Upper lobe of right lung (tissue), 1 donor: Measurements from ENCODE around the gene TBX21. TPM values are rescaled to one million over a fixed set of nuclear protein-coding genes. Genes with fewer than 3 reads are reported as not detected.

Experiments
- ATAC-seq: fragments of 200-7000 bp; cut with Tn5 transposase; one replicate; pipeline ENCODE4 v1.9.1; 2020; ENCODE audit warnings: mild to moderate bottlenecking, moderate library complexity
- DNase-seq: peaks from one replicate; pipeline ENCODE4 v3.0.0-alpha.2; 2020
- H3K27ac ChIP-seq: fragments of 200-600 bp; one replicate; pipeline ENCODE4 v1.8.0; 2022
- H3K27me3 ChIP-seq: fragments of 200-600 bp; one replicate; pipeline ENCODE4 v1.8.0; 2022; ENCODE audit warnings: mild to moderate bottlenecking
- H3K36me3 ChIP-seq: fragments of 200-600 bp; one replicate; pipeline ENCODE4 v1.8.0; 2022
- H3K4me1 ChIP-seq: fragments of 200-600 bp; one replicate; pipeline ENCODE4 v1.8.0; 2022
- H3K4me3 ChIP-seq: fragments of 200-600 bp; one replicate; pipeline ENCODE4 v1.8.0; 2022; ENCODE audit warnings: mild to moderate bottlenecking
- H3K9me3 ChIP-seq: fragments of 200-600 bp; one replicate; pipeline ENCODE4 v1.8.0; 2022
- intact Hi-C: fragments of 100-400 bp; cut with DNase I; formaldehyde crosslinking; loops from one replicate; pipeline ENCODE4 v1.11.0; 2022
- total RNA-seq: library from RNA; stranded (reverse); fragmentation: NEBNext Ultra II Directional; extraction: Animal tissue kit (Norgen Biotek cat#: 25700); gene quantifications from one replicate; pipeline ENCODE4 v1.2.1, GENCODE V29; 2021
- TF ChIP-seq, protein P1 (sequence below): fragments of 200-600 bp; IDR thresholded peaks from one replicate; pipeline ENCODE4 v1.8.0; 2022; ENCODE audit warnings: antibody characterized with exemption
- donor health status: DM: no; HTN: yes; CAD: no; lungs with severe emphysema.

TBX21 gene
- total RNA-seq, 1 donor from 2014 or later = 3.9 TPM

DNA sequence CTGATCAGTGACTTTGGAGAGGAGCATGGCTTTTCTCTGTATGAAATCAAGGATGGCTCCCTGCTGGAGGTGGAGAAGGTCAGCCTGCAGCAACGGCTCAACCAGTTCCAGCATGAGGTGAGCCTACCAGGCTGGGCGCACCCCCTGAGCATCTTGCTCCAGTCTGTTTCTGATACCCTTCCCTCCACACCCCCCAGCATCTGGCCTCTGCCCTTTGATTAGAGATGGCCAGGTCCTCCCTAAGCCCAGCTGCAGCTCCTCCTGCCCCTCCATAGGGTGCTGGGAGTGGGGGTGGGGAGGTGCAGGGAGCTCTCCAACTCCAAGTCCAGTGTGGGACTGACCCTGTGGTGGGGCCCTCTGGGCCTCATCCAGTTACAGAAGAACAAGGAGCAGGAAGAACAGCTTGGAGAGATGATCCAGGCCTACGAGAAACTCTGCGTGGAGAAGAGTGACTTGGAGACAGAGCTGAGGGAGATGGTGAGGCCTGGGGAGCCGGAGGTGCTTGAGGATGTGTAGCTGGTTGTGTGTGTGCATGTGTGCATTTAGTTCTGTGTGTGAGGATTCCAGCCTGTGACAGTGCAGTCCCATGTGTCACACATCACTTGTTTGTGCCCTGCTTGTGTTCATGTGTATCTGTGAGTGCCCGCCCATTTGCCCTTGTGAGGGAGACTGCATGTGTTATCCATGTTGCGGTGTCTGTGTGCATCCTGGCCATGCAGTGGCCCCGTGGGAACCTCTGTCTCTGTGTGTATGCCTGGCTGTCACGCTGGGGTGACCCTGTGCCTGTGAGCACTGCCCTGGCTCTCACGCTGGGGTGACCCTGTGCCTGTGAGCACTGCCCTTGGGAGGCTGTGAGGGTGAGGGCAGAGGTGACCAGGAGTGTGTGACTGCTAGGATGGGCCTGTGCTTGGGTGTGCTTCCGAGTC lies 36.1 kb upstream of the TBX21 start:
- H3K4me3 ChIP-seq = peak overlapping the region; percentile 70
- DNase-seq (peak; percentile 56), ATAC-seq (no peak)

DNA sequence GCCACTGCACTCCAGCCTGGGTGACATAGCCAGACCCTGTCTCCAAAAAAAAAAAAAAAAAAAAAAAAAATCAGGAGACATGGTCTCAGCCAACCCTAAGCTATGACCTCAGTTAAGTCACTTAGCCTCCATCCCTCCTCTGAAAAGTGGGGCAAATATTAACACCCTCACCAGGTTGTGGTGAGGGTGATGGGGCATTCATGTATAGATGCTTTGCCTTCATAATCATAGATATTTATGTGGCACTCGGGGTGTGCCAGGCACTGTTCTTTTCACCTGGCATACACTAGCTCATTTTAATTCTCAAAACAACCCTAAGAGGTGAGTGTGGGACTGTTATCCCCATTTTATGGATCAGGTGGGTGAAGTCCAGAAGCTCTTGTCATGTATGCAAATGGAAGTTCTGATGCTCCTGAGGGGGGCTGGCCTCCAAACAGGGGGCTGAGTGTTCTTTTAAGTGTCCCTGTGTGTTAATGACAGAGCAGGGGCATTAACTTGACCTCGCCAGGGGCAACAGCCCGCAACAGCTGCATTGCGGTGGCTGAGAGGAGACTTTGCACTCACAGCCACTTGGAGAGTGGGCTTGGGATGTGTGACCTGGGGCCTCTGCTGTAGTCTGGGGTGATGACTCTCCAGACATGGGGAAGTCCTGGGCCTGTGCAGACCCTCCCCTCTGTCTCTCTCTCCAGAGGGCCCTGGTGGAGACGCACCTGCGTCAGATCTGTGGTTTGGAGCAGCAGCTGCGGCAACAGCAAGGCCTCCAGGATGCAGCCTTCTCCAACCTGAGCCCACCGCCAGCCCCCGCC lies 34.9 kb upstream of the TBX21 start:
- intact Hi-C loops = no loop called here
- Histone ChIP-seq H3K27me3 (no peaks in the 10 kb centered on the region), H3K36me3 (peaks cover 7% of the 10 kb centered on the region), H3K9me3 (no peaks in the 10 kb centered on the region), H3K27ac (no peak overlapping the region), H3K4me3 (no peak overlapping the region), H3K4me1 (peaks cover 13% of the 10 kb centered on the region)
- DNase-seq (no peak), ATAC-seq (no peak)
- TF ChIP-seq, protein P1, sequence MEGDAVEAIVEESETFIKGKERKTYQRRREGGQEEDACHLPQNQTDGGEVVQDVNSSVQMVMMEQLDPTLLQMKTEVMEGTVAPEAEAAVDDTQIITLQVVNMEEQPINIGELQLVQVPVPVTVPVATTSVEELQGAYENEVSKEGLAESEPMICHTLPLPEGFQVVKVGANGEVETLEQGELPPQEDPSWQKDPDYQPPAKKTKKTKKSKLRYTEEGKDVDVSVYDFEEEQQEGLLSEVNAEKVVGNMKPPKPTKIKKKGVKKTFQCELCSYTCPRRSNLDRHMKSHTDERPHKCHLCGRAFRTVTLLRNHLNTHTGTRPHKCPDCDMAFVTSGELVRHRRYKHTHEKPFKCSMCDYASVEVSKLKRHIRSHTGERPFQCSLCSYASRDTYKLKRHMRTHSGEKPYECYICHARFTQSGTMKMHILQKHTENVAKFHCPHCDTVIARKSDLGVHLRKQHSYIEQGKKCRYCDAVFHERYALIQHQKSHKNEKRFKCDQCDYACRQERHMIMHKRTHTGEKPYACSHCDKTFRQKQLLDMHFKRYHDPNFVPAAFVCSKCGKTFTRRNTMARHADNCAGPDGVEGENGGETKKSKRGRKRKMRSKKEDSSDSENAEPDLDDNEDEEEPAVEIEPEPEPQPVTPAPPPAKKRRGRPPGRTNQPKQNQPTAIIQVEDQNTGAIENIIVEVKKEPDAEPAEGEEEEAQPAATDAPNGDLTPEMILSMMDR = no peak

More for the DNA sequence above, 36.1 kb upstream of the TBX21 start:
- TF ChIP-seq, protein P1 = no peak
- H3K27me3 ChIP-seq = no peaks in the 10 kb centered on the region
- no peak overlapping the region for H3K27ac ChIP-seq
- peaks cover 7% of the 10 kb centered on the region for H3K36me3 ChIP-seq
- peaks cover 20% of the 10 kb centered on the region for H3K4me1 ChIP-seq
- H3K9me3 ChIP-seq = no peaks in the 10 kb centered on the region
- intact Hi-C loops = no loop called here

DNA sequence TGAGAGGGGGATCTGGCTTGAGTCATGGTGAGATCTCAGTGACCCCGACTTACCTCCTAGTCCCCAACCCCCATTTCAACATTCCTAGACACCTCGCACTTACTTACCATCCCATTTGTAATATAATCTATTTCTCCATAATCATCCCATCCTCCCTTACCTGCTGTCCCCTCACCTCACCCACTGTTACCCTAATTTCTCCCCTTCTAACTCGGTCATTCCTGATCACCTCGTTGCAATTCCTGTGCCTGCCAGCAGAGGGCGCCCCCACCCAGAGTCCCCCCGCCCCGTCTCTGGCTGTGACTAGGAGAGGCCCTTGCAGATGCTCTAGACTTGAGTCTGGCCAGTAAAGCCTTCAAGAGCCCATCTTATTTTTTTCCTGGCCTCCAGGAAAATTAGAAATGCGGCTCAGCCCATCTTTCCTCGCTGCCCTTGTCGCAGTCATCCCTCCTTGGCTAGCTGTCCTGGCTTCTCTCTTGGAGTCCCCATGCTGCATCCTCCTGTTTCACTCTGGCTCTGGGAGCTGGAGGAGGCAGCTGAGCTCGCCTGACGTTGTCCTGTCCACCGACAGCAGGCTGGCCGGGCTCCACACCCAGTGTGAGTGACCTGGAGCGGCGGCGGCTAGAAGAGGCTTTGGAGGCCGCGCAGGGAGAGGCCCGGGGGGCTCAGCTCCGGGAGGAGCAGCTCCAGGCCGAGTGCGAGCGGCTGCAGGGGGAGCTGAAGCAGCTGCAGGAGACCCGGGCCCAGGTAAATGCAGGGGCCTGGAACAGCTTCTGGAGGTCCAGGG lies 34.1 kb upstream of the TBX21 start:
- DNase-seq = peak; percentile 83
- intact Hi-C loops = no loop called here
- ATAC-seq = peak; percentile 52
- H3K4me3 ChIP-seq = no peak overlapping the region
- peaks cover 15% of the 10 kb centered on the region for H3K4me1 ChIP-seq
- no peaks in the 10 kb centered on the region for H3K9me3 ChIP-seq
- H3K27me3 ChIP-seq = no peaks in the 10 kb centered on the region
- no peak overlapping the region for H3K27ac ChIP-seq
- TF ChIP-seq, protein P1 = peak; percentile 98
- peaks cover 7% of the 10 kb centered on the region for H3K36me3 ChIP-seq

DNA sequence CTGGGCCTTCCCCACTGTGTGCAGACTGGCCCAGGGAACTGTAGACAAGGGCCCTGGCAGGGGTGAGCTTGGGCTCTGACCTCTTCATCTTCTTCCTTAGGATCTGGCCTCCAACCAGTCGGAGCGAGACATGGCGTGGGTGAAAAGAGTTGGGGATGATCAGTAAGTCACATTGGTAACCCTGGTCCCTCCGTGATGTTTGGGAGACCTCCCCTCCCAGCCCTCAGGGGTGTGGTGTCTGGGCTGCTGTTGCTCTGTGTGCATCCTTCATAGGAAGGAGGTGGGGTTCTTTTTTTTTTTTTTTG lies 33.5 kb upstream of the TBX21 start:
- ATAC-seq (no peak), DNase-seq (peak; percentile 40)
- intact Hi-C loops = no loop called here

More for the DNA sequence above, 33.5 kb upstream of the TBX21 start:
- peaks cover 7% of the 10 kb centered on the region for H3K36me3 ChIP-seq
- H3K4me3 ChIP-seq = no peak overlapping the region
- no peaks in the 10 kb centered on the region for H3K9me3 ChIP-seq
- H3K4me1 ChIP-seq = peaks cover 15% of the 10 kb centered on the region
- TF ChIP-seq, protein P1 = no peak
- H3K27me3 ChIP-seq = no peaks in the 10 kb centered on the region
- H3K27ac ChIP-seq = no peak overlapping the region
